DND-41 (cell line): Measurements from ENCODE around the gene KIR2DL4.
"Not testable (repeated sequence)": the region's sequence is repeated elsewhere in the genome, so short reads cannot be mapped to it uniquely, and the experiment has no call there.

Experiments used
- EZH2 ChIP-seq: IDR thresholded peaks from 3 replicates; pipeline ENCODE4 v1.6.1; 2012; ENCODE audit warnings: borderline replicate concordance, low read depth, mild to moderate bottlenecking, moderate library complexity, low read length, inconsistent platforms; ENCODE audit not compliant: severe bottlenecking
- TF ChIP-seq, protein P1 (sequence below): IDR thresholded peaks from 2 replicates; pipeline ENCODE4 v1.5.1; 2012; ENCODE audit warnings: borderline replicate concordance, low read length, moderate library complexity, mild to moderate bottlenecking; ENCODE audit not compliant: poor library complexity, severe bottlenecking; ENCODE audit errors: extremely low read depth

DNA sequence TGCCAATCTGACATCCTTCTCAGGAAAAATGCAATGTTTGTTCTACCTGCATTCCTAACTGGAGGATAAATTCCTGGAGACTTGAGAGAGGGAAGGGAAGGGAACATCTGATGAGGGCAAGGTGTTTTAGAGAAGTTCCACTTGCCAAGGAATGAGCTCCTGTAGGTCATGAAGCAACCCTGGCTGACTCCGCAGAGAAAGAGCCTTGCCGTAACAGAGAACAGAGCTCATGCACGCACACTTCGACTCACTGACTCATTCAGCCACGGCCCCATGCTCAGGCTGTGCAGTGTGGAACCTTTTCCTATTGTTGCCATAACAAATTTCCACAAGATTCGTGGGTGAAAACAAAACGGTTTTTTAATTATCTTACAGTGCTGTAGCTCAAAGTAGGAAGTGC lies 24.5 kb upstream of the KIR2DL4 start:
- TF ChIP-seq, protein P1, sequence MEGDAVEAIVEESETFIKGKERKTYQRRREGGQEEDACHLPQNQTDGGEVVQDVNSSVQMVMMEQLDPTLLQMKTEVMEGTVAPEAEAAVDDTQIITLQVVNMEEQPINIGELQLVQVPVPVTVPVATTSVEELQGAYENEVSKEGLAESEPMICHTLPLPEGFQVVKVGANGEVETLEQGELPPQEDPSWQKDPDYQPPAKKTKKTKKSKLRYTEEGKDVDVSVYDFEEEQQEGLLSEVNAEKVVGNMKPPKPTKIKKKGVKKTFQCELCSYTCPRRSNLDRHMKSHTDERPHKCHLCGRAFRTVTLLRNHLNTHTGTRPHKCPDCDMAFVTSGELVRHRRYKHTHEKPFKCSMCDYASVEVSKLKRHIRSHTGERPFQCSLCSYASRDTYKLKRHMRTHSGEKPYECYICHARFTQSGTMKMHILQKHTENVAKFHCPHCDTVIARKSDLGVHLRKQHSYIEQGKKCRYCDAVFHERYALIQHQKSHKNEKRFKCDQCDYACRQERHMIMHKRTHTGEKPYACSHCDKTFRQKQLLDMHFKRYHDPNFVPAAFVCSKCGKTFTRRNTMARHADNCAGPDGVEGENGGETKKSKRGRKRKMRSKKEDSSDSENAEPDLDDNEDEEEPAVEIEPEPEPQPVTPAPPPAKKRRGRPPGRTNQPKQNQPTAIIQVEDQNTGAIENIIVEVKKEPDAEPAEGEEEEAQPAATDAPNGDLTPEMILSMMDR, result not testable (repeated sequence)
- TF ChIP-seq EZH2, result not testable (repeated sequence)
